Astrocyte (in vitro differentiated cells and primary cell): ENCODE measurements around the gene VAT1L.

Source experiments
- EZH2 ChIP-seq: IDR thresholded peaks from 2 replicates; pipeline ENCODE4 v1.6.1; 2012; ENCODE audit warnings: mild to moderate bottlenecking, low read length, inconsistent platforms; ENCODE audit not compliant: insufficient read depth
- TF ChIP-seq, protein P1 (sequence below): IDR thresholded peaks from 2 replicates; pipeline ENCODE4 v1.5.1; 2011; ENCODE audit warnings: low read depth, mild to moderate bottlenecking, inconsistent platforms, low read length, moderate library complexity; ENCODE audit not compliant: insufficient read depth

DNA sequence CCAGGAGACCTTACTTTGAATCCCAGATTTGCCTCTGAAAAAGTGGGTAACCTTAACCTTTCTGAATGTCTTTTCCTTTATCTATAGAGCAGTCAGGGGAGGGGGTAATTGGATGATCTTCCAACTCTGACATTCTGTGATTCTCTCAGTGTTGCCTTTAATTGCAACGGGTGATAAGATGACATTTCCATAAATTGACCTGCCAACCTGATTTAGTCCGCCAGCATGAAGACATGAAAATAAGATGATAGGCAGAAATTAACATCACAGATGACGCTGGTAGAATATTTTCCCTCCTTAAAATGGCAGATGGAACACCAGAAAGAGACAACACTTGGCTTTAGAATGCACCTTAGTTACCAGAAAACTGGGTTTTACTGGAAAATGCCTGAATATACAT, 72.6 kb downstream of the VAT1L start:
- TF ChIP-seq, protein P1, sequence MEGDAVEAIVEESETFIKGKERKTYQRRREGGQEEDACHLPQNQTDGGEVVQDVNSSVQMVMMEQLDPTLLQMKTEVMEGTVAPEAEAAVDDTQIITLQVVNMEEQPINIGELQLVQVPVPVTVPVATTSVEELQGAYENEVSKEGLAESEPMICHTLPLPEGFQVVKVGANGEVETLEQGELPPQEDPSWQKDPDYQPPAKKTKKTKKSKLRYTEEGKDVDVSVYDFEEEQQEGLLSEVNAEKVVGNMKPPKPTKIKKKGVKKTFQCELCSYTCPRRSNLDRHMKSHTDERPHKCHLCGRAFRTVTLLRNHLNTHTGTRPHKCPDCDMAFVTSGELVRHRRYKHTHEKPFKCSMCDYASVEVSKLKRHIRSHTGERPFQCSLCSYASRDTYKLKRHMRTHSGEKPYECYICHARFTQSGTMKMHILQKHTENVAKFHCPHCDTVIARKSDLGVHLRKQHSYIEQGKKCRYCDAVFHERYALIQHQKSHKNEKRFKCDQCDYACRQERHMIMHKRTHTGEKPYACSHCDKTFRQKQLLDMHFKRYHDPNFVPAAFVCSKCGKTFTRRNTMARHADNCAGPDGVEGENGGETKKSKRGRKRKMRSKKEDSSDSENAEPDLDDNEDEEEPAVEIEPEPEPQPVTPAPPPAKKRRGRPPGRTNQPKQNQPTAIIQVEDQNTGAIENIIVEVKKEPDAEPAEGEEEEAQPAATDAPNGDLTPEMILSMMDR: no peak
- TF ChIP-seq EZH2: no peak
